Sigmoid colon (tissue), 4 donors: ENCODE measurements around the gene PEA15.

Source experiments
- CTCF ChIP-seq, 4 experiments: fragments of 450-650 bp in 3 of 4; fragments of 200-600 bp in 1 of 4; IDR thresholded peaks; one replicate each; pipeline ENCODE4 v1.5.1; 2016 to 2019; ENCODE audit warnings: antibody characterized with exemption in 4 of 4, mild to moderate bottlenecking in 3 of 4, moderate library complexity in 2 of 4
- POLR2A ChIP-seq, 2 donors: fragments of 450-650 bp; IDR thresholded peaks; one replicate each; pipeline ENCODE4 v1.6.1; 2016; ENCODE audit warnings: antibody characterized with exemption in 2 of 2, mild to moderate bottlenecking in 2 of 2, moderate library complexity in 2 of 2
- POLR2AphosphoS5 ChIP-seq, 4 donors: sonication (generic); formaldehyde crosslinking; IDR thresholded peaks; one replicate each; pipeline ENCODE4 v1.6.1; 2017; ENCODE audit warnings: antibody characterized with exemption in 4 of 4

GRCh38 chr1:160255781-160256300 is 50.7 kb downstream of the PEA15 start:
- TF ChIP-seq CTCF (IDR thresholded peaks at IDR 0.05) = no peak
- no peak for TF ChIP-seq POLR2AphosphoS5 (IDR thresholded peaks at IDR 0.05)
- no peak for TF ChIP-seq POLR2A (IDR thresholded peaks at IDR 0.05)
